ENCODE results near the gene CPEB4. TPM values are rescaled to one million over a fixed set of nuclear protein-coding genes. Genes with fewer than 3 reads are reported as not detected.

Gene CPEB4
- total and polyA plus RNA-seq, 2 of the 4 experiments (the other 2 are of a cell fraction) = 7.8 to 22.6 TPM

GRCh38 chr5:173945160-173945559 lies 57.0 kb downstream of the CPEB4 start:
- Histone ChIP-seq H2BK120ac (ENCODE audit: low read depth, low read length) (no peak overlapping the region), H3K36me3 (ENCODE audit: control insufficient read depth, insufficient read depth, low read length) (peaks cover 14% of the 10 kb centered on the region), H2AK5ac (ENCODE audit: low read depth, low read length) (no peak overlapping the region), H4K8ac (ENCODE audit: low read depth in 2 of 2, low read length in 2 of 2) (no peak overlapping the region), H2BK20ac (ENCODE audit: low read depth, low read length) (no peak overlapping the region), H3K23ac (ENCODE audit: low read depth, low read length) (no peak overlapping the region), H3K4ac (ENCODE audit: low read depth, low read length) (no peak overlapping the region), H4K20me1 (ENCODE audit: insufficient read depth, low read length) (no peaks in the 10 kb centered on the region), H3K9ac (ENCODE audit: low read depth, low read length) (no peak overlapping the region), H3K9me3 (ENCODE audit: control insufficient read depth, insufficient read depth, low read length) (no peaks in the 10 kb centered on the region), H3K4me3 (ENCODE audit: insufficient read depth, low read depth, low read length) (no peak overlapping the region), H2AFZ (replicated peaks; ENCODE audit: low read length, poor library complexity) (no peak overlapping the region), H3K27ac (ENCODE audit: insufficient read depth, low read length) (no peak overlapping the region), H3K56ac (ENCODE audit: extremely low read depth, insufficient read depth, low read length) (no peak overlapping the region), H3K4me1 (ENCODE audit: control insufficient read depth, insufficient read depth, low read length) (peaks cover 2% of the 10 kb centered on the region; the same call in 1 of the 2 replicates), H3K14ac (replicated peaks; ENCODE audit: low read depth, low read length) (no peak overlapping the region), H3K18ac (ENCODE audit: low read depth, low read length) (no peak overlapping the region), H3K27me3 (ENCODE audit: control insufficient read depth, insufficient read depth, low read length) (no peaks in the 10 kb centered on the region), H4K5ac (ENCODE audit: low read depth, low read length) (no peak overlapping the region), H4K91ac (ENCODE audit: insufficient read depth, low read depth, low read length) (no peak overlapping the region), H3K79me1 (ENCODE audit: low read depth in 1 of 2, low read length in 2 of 2) (peaks cover 0 to 13% of the 10 kb centered on the region in 2 experiments; a peak in 3 of 4 replicates), H2BK5ac (ENCODE audit: low read depth, low read length, poor library complexity, severe bottlenecking) (no peak overlapping the region), H2AK9ac (replicated peaks; ENCODE audit: low read depth, low read length, poor library complexity) (no peak overlapping the region), H3K9me1 (ENCODE audit: insufficient read depth, low read length) (no peaks in the 10 kb centered on the region; the same call in 1 of the 2 replicates), H3K4me2 (ENCODE audit: low read depth, low read length) (no peak overlapping the region), H2BK15ac (ENCODE audit: low read depth, low read length) (no peak overlapping the region)
- ChIA-PET CTCF (no interaction called here), POLR2A (ENCODE audit: unreplicated experiment) (no interaction called here)
- BruUV-seq (replicated peaks) = no TSS peak
- in situ Hi-C loops (cut with MboI; ENCODE audit: low sequenced_read_pairs) = no loop called here
- ATAC-seq (ENCODE audit: low read depth) (no peak), DNase-seq (no peak)
- TF ChIP-seq POLR2A (IDR thresholded peaks at IDR 0.05; ENCODE audit: low read depth, low read length) = no peak
- TF ChIP-seq NFE2L2 (IDR thresholded peaks at IDR 0.05; ENCODE audit: low read depth, low read length) = no peak
- TF ChIP-seq MXI1 (IDR thresholded peaks at IDR 0.05; ENCODE audit: borderline replicate concordance, low read depth, low read length) = no peak
- TF ChIP-seq CEBPB (IDR thresholded peaks at IDR 0.05; ENCODE audit: low read depth, low read length) = no peak
- no peak for TF ChIP-seq CHD1 (IDR thresholded peaks at IDR 0.05; ENCODE audit: low read depth, low read length)
- no peak for TF ChIP-seq RFX5 (IDR thresholded peaks at IDR 0.05; ENCODE audit: low read depth, low read length)
- no peak for TF ChIP-seq RAD21 (IDR thresholded peaks at IDR 0.05; ENCODE audit: low read length)
- TF ChIP-seq SMC3 (IDR thresholded peaks at IDR 0.05; ENCODE audit: low read depth, low read length) = no peak
- no peak for TF ChIP-seq MAZ (IDR thresholded peaks at IDR 0.05; ENCODE audit: borderline replicate concordance, low read depth, low read length)
- TF ChIP-seq CTCF (conservative IDR thresholded peaks at IDR 0.05; ENCODE audit: low read depth, low read length) = no peak
- TF ChIP-seq RCOR1 (IDR thresholded peaks at IDR 0.05; ENCODE audit: insufficient replicate concordance, low read length) = no peak
- no peak for TF ChIP-seq USF2 (IDR thresholded peaks at IDR 0.05; ENCODE audit: low read depth, low read length)
- TF ChIP-seq ELK1 (IDR thresholded peaks at IDR 0.05; ENCODE audit: borderline replicate concordance, low read depth, low read length) = no peak
- no peak for TF ChIP-seq BHLHE40 (IDR thresholded peaks at IDR 0.05; ENCODE audit: low read depth, low read length)
- no peak for TF ChIP-seq FOS (IDR thresholded peaks at IDR 0.05; ENCODE audit: low read depth, low read length)
- no peak for TF ChIP-seq MAFK (IDR thresholded peaks at IDR 0.05; ENCODE audit: low read depth, low read length)
- intact Hi-C loops (cut with micrococcal nuclease) = no loop called here
- dilution Hi-C loops (cut with HindIII; ENCODE audit: low sequenced_read_pairs, unreplicated experiment) = no loop called here
- WGBS, 2 experiments (ENCODE audit: extremely low coverage in 2 of 2, insufficient read length in 1 of 2) = no CpG with 5 or more reads among the region's 2 CpGs

Data from IMR-90 (cell line).